GM19099 (cell line): ENCODE data around the gene NFE2L2.

Source experiments
- POLR2A ChIP-seq: IDR thresholded peaks from 3 replicates; pipeline ENCODE4 v1.6.1; 2011; ENCODE audit warnings: low read depth; ENCODE audit not compliant: insufficient read length; ENCODE audit errors: extremely low read depth

The NFE2L2 gene

DNA sequence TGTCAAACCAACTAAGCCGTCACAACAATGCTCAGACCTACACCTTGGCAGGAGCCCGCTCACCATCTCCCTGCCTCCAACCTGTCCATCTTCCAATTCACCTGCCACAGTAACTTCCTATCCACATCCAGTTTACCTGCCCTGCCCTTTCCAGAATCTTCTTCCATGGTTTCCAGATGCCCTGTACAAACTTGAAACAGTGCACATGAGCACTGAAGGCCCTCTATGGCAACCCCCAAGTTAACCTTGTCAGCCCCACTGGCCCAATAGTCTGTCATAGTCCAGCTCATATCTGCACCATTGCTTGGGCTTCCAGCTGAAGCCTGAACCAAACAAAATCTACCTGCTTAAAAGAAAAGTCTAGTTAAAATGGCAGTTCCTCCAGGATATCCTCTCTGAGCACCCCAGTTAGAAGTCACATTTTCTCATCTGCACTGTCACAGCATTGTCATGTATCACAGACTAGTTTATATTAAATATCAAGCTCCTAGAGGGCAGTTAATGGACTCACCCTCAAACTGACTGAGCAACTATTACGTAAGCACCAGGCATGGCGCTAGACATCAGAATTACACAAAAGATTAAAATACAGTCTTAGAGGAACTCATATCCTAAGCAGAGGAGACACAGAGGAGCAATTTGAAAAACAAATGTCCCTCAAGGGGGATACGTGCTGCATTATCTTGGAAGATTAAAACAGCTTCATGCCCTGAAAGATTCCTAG lies 11.6 kb downstream of the NFE2L2 start:
- TF ChIP-seq POLR2A: no peak

GRCh38 chr2:177251165-177251542 lies 13.4 kb downstream of the NFE2L2 start:
- TF ChIP-seq POLR2A: no peak

GRCh38 chr2:177250461-177250860 lies 14.1 kb downstream of the NFE2L2 start:
- no peak for TF ChIP-seq POLR2A

GRCh38 chr2:177249038-177249437 lies 15.5 kb downstream of the NFE2L2 start:
- TF ChIP-seq POLR2A: no peak

GRCh38 chr2:177247693-177248262 lies 16.7 kb downstream of the NFE2L2 start:
- no peak for TF ChIP-seq POLR2A

DNA sequence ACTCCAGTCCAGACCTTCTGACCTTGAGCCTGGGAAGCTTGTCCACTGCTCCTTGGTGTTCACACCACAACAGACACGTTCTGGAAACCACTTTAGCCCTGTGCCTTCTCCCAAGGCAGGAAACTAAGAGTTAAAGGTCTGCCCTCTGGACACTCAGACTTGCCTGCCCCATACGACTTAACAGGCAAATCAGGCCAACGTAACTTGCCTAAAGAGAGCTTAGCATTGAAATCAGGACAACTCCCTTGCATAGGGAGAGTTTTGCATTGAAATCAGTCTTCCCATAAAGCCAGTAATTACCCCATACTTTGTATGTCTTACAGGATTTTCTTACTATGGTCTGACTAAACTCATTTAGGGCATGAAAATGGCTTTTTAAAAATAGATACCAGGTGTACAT lies 18.5 kb downstream of the NFE2L2 start:
- TF ChIP-seq POLR2A: no peak

- no peak for TF ChIP-seq POLR2A
These were observed 19.5 kb downstream of the NFE2L2 start for GRCh38 chr2:177245010-177245422.

DNA sequence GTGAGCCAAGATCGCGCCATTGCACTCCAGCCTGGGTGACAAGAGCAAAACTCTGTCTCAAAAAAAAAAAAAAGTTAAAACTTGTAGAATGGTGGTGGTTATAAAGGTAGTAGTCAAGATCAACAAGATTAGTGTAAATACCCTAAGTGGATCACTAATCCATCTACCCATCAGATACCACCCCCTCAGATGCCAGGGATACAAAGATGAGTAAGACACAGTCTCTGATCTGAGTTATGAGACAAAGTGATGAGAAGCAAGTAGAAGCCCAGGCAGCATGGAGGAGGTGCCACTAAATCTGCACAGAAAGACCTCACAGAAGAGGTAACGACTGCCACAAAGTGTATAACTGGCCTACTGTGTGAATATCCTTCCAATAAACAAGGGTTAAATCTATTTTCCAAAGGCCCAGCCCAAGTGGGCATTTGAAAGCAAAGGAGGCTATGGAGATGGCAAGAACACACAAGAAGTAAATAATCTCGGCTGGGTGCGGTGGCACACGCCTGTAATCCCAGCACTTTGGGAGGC lies 20.2 kb downstream of the NFE2L2 start:
- TF ChIP-seq POLR2A: no peak

GRCh38 chr2:177243476-177243875 lies 21.1 kb downstream of the NFE2L2 start:
- TF ChIP-seq POLR2A: no peak

GRCh38 chr2:177243073-177243472 lies 21.5 kb downstream of the NFE2L2 start:
- no peak for TF ChIP-seq POLR2A

- TF ChIP-seq POLR2A: no peak
These were observed 22.2 kb downstream of the NFE2L2 start for GRCh38 chr2:177242121-177242987.

DNA sequence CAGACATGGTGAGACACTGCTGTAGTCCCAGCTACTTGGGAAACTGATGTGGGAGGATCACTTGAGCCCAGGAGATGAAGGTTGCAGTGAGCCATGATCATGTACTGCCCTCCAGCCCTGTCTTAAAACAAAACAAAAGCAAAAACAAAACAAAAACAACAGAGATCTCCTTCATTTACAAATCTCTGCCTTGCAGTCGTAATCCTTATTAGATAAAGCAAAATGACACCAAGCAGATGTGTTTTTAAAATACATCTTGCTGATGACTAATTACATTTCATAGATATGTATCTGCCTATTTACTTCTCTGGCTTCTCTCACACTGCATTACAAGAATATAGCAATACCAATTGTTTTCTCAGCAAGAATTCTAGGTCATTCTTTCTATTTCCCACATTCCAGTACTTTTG lies 22.8 kb downstream of the NFE2L2 start:
- TF ChIP-seq POLR2A: no peak

DNA sequence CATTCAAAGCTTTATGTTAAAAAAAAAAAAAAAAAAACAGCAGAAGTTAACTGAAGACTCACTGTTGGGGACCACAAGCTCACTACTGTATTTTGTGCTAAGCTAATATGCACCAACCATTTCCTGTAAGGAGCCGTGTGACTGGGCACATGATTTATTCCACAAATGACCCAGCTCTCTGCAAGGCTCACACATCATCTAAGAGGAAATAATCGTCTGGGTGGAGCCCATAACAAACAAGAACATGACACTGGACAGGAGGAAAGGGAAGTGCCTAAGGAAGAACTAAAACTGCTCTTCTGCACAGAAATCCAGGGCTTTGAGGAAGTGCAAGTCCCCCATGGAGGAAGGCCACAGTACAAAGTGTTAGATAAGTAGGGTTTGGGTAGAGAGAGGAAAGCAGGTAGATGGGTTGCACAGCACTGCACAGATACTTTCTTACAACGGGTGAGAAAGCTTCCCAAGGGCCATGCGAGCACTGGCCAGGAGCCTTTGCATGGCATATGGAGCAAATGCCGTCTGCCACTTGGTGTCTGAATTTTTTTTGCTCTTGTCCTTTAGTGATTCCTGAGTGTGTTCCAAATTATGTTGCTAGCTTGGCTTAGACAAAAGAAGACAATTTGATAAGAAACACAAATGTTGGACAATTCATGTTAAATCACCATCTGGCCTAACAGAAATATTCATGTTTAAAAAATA lies 24.4 kb downstream of the NFE2L2 start:
- TF ChIP-seq POLR2A: no peak

DNA sequence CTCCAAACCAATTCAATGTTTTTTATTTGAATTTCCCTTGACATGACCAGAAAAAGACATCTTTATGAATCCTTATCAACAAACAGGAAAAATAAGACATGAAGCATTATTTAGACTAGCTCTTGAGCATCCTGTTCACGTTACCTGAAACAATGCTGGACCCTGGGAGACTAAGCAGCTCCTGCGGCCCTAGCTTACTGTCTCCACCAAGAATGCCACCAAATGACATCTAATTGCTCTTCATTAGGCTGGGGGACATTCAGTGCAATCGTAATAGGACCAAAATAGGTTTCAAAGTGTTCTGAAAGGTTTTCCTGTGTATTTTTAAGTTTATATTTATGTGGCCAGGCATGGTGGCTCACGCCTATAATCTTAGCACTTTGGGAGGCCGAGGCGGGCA lies 25.5 kb downstream of the NFE2L2 start:
- TF ChIP-seq POLR2A: no peak

DNA sequence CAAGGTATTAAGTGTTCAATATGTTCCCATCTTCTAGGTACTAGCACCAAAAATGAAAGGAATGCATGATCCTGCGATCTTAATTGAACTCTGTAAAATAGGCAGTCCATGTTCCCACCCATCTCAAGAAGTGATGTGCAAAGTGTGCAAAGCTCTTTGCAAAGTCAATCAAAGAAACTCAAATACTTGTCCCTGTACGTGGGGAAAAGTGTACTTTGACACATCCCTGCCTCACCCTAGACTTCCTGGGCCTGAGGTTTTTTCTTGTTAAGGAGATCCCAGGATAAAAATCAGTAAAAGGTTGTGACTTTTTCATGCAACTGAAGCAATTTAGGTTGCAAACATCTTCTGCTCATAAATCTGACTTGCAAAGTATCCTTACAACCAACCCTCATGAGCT lies 26.6 kb downstream of the NFE2L2 start:
- TF ChIP-seq POLR2A: no peak
